Endothelial cell of umbilical vein (primary cell): ENCODE data around the gene SEMA6A. TPM values are rescaled to one million over a fixed set of nuclear protein-coding genes. Genes with fewer than 3 reads are reported as not detected.

Experiments
- BruUV-seq: library from RNA; stranded (reverse); fragments of 400-500 nt; replicated peaks from 2 replicates; lab custom pipeline; 2021; lab: Mats Ljungman, UMichigan
- CTCF ChIA-PET: fragments of 300-600, 350-600 bp; sonication (Branson Sonifier 250); formaldehyde crosslinking; loops from one replicate; lab custom pipeline; 2021; ENCODE audit warnings: antibody characterized with exemption, inconsistent platforms; lab: Charles Lee
- POLR2A ChIA-PET: fragments of 300-600, 350-600 bp; sonication (Branson Sonifier 250); formaldehyde crosslinking; loops from one replicate; lab custom pipeline; 2021; ENCODE audit warnings: antibody characterized with exemption, inconsistent platforms; lab: Charles Lee
- DNase-seq: peaks from one replicate; pipeline ENCODE4 v3.0.0-alpha.2; 2011; ENCODE audit warnings: low read depth, low spot score
- FAIRE-seq: peaks from 2 replicates; lab custom pipeline; 2011; peaks lifted over from hg19 to GRCh38; lab: Jason Lieb, UNC
- H2AFZ ChIP-seq: 2 replicates; pipeline ENCODE4 v1.6.0; 2012; ENCODE audit warnings: low read depth, low read length, control low read depth, inconsistent platforms
- H3K27ac ChIP-seq: 2 replicates; pipeline ENCODE4 v1.5.1; 2011; ENCODE audit warnings: low read depth, mild to moderate bottlenecking, control low read depth, low read length, moderate library complexity; ENCODE audit not compliant: insufficient read depth
- H3K27me3 ChIP-seq, 2 experiments: 2 replicates each; pipeline versions ENCODE4 v1.6.0 to v1.6.1; 2011; ENCODE audit warnings: low read length in 2 of 2, mixed read lengths in 1 of 2; ENCODE audit not compliant: control insufficient read depth in 2 of 2, insufficient read depth in 2 of 2
- H3K36me3 ChIP-seq, 2 experiments: 2 replicates in 1 of 2; 3 replicates in 1 of 2; pipeline ENCODE4 v1.5.1; 2011; ENCODE audit warnings: low read length in 2 of 2, mild to moderate bottlenecking in 1 of 2, moderate library complexity in 1 of 2; ENCODE audit not compliant: control insufficient read depth in 2 of 2, insufficient read depth in 2 of 2; ENCODE audit errors: extremely low read depth in 1 of 2
- H3K4me1 ChIP-seq: 3 replicates; pipeline ENCODE4 v1.5.1; 2011; ENCODE audit warnings: mild to moderate bottlenecking, low read length; ENCODE audit not compliant: control insufficient read depth, insufficient read depth; ENCODE audit errors: extremely low read depth
- H3K4me2 ChIP-seq: 2 replicates; pipeline ENCODE4 v1.6.1; 2011; ENCODE audit warnings: low read length, control low read depth, mixed read lengths; ENCODE audit not compliant: insufficient read depth
- H3K4me3 ChIP-seq, 3 experiments: fragments of 200-600 bp in 1 of 3; sonication (generic), shearing (Covaris generic) in 1 of 3; replicated peaks in 1 of 3; 2 replicates each; pipeline ENCODE4 v1.5.1; 2011 to 2016; ENCODE audit warnings: control low read depth in 3 of 3, low read length in 3 of 3, mild to moderate bottlenecking in 2 of 3, inconsistent platforms in 1 of 3, low read depth in 1 of 3, moderate library complexity in 1 of 3; ENCODE audit not compliant: insufficient read depth in 1 of 3
- H3K79me2 ChIP-seq: 2 replicates; pipeline ENCODE4 v1.6.0; 2012; ENCODE audit warnings: low read length, inconsistent platforms; ENCODE audit not compliant: control insufficient read depth, insufficient read depth
- H3K9ac ChIP-seq: replicated peaks from 2 replicates; pipeline ENCODE3; 2011; ENCODE audit warnings: low read length, control low read depth; ENCODE audit not compliant: insufficient read depth; ENCODE audit errors: extremely low read depth
- H3K9me1 ChIP-seq: replicated peaks from 3 replicates; pipeline ENCODE4 v1.6.0; 2011; ENCODE audit warnings: mild to moderate bottlenecking, low read length; ENCODE audit not compliant: control insufficient read depth, insufficient read depth; ENCODE audit errors: extremely low read depth
- H3K9me3 ChIP-seq: replicated peaks from 2 replicates; pipeline ENCODE4 v1.5.1; 2012; ENCODE audit warnings: low read length, inconsistent platforms; ENCODE audit not compliant: control insufficient read depth, insufficient read depth
- H4K20me1 ChIP-seq: replicated peaks from 2 replicates; pipeline ENCODE3; 2011; ENCODE audit warnings: mild to moderate bottlenecking, low read length; ENCODE audit not compliant: control insufficient read depth, insufficient read depth; ENCODE audit errors: extremely low read depth
- CTCF ChIP-seq, 2 donors: IDR thresholded peaks; 1 replicate in 1 of 2; 2 replicates in 1 of 2; pipeline ENCODE4 v1.5.1; 2011; ENCODE audit warnings: low read length in 2 of 2, mild to moderate bottlenecking in 2 of 2, moderate library complexity in 2 of 2, control low read depth in 1 of 2, inconsistent platforms in 1 of 2, low read depth in 1 of 2; ENCODE audit not compliant: insufficient read depth in 1 of 2; ENCODE audit errors: extremely low read depth in 1 of 2
- EZH2 ChIP-seq: IDR thresholded peaks from 2 replicates; pipeline ENCODE4 v1.6.1; 2012; ENCODE audit warnings: borderline replicate concordance, low read depth, mild to moderate bottlenecking, moderate library complexity, low read length, inconsistent platforms; ENCODE audit not compliant: severe bottlenecking
- FOS ChIP-seq: IDR thresholded peaks from 2 replicates; pipeline ENCODE4 v1.6.1; 2011; ENCODE audit warnings: mild to moderate bottlenecking, low read length, moderate library complexity, borderline replicate concordance; ENCODE audit not compliant: insufficient read depth
- GATA2 ChIP-seq: IDR thresholded peaks from 2 replicates; pipeline ENCODE4 v1.7.0; 2011; ENCODE audit warnings: low read depth, mild to moderate bottlenecking, moderate library complexity, mixed read lengths, low read length; ENCODE audit not compliant: insufficient read length, insufficient read depth
- JUN ChIP-seq: IDR thresholded peaks from 2 replicates; pipeline ENCODE4 v1.6.1; 2011; ENCODE audit warnings: borderline replicate concordance, low read depth; ENCODE audit not compliant: insufficient read length, insufficient read depth
- MAX ChIP-seq: IDR thresholded peaks from 2 replicates; pipeline ENCODE4 v1.6.1; 2011; ENCODE audit not compliant: insufficient read depth, insufficient read length
- MYC ChIP-seq: IDR thresholded peaks from one replicate; pipeline ENCODE4 v1.6.1; 2011; ENCODE audit warnings: mild to moderate bottlenecking, low read depth, low read length
- POLR2A ChIP-seq: IDR thresholded peaks from 2 replicates; pipeline ENCODE4 v1.6.1; 2012; ENCODE audit warnings: low read depth, mild to moderate bottlenecking, control low read depth, low read length
- POLR2AphosphoS5 ChIP-seq: IDR thresholded peaks from 2 replicates; pipeline ENCODE4 v1.6.1; 2012; ENCODE audit warnings: low read depth, mild to moderate bottlenecking, control low read depth, low read length, moderate library complexity; ENCODE audit not compliant: insufficient read depth
- dilution Hi-C: fragments of 300-500 bp; cut with MboI; formaldehyde crosslinking; loops from one replicate; pipeline ENCODE4 v1.15.0; 2019; ENCODE audit warnings: low sequenced_read_pairs; ENCODE audit not compliant: extremely low pct_ligation_motif_present
- intact Hi-C: fragments of 100-400 bp; cut with micrococcal nuclease; formaldehyde crosslinking; loops from one replicate; pipeline ENCODE4 v1.10.0; 2022
- polyA plus RNA-seq, 4 experiments: library from polyadenylated mRNA; depleted of rRNA in 3 of 4; stranded (reverse) in 3 of 4; unstranded in 1 of 4; fragments of >200 nt; gene quantifications; 2 replicates each; pipeline versions ENCODE4 v1.2.1 to v1.2.3, GENCODE V29; 2011 to 2012; ENCODE audit warnings: missing spikeins in 1 of 4
- total RNA-seq: library from RNA; stranded (reverse); gene quantifications from 2 replicates; pipeline ENCODE4 v1.2.3, GENCODE V29; 2021

SEMA6A gene
- total and polyA plus RNA-seq, 2 donors (not counting 3 experiments of a cell fraction or from before 2014, with no cell fraction given) = 0.43 to 1.5 TPM

GRCh38 chr5:116428966-116429365, 145.7 kb downstream of the SEMA6A start:
- H3K9ac ChIP-seq = no peak overlapping the region
- dilution Hi-C loops = no loop called here
- BruUV-seq = no TSS peak
- no peaks in the 10 kb centered on the region for H3K9me1 ChIP-seq
- no peaks in the 10 kb centered on the region for H3K9me3 ChIP-seq
- H3K4me3 ChIP-seq = no peak overlapping the region
- H3K79me2 ChIP-seq = no peaks in the 10 kb centered on the region
- no peak for FAIRE-seq
- H4K20me1 ChIP-seq = no peaks in the 10 kb centered on the region
- H3K36me3 ChIP-seq = no peaks in the 10 kb centered on the region
- no peak overlapping the region for H3K4me2 ChIP-seq
- H3K4me1 ChIP-seq = no peaks in the 10 kb centered on the region
- TF ChIP-seq POLR2A = no peak
- TF ChIP-seq GATA2 = no peak
- TF ChIP-seq MYC = no peak
- no peak for TF ChIP-seq CTCF (IDR thresholded peaks at IDR 0.05; ENCODE audit: extremely low read depth in 1 of 2, insufficient read depth in 1 of 2, low read depth in 1 of 2, low read length in 2 of 2)
- no peak for TF ChIP-seq JUN
- TF ChIP-seq MAX = no peak
- TF ChIP-seq POLR2AphosphoS5 = no peak
- no peak for TF ChIP-seq EZH2
- TF ChIP-seq FOS = no peak
- H2AFZ ChIP-seq = no peak overlapping the region
- no peaks in the 10 kb centered on the region for H3K27me3 ChIP-seq
- intact Hi-C loops = no loop called here
- CTCF ChIA-PET = no interaction called here
- DNase-seq = no peak
- POLR2A ChIA-PET = no interaction called here
- H3K27ac ChIP-seq = no peak overlapping the region
